Measurements from ENCODE around the gene HEXIM1.

Gene HEXIM1, protein sequence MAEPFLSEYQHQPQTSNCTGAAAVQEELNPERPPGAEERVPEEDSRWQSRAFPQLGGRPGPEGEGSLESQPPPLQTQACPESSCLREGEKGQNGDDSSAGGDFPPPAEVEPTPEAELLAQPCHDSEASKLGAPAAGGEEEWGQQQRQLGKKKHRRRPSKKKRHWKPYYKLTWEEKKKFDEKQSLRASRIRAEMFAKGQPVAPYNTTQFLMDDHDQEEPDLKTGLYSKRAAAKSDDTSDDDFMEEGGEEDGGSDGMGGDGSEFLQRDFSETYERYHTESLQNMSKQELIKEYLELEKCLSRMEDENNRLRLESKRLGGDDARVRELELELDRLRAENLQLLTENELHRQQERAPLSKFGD

DNA sequence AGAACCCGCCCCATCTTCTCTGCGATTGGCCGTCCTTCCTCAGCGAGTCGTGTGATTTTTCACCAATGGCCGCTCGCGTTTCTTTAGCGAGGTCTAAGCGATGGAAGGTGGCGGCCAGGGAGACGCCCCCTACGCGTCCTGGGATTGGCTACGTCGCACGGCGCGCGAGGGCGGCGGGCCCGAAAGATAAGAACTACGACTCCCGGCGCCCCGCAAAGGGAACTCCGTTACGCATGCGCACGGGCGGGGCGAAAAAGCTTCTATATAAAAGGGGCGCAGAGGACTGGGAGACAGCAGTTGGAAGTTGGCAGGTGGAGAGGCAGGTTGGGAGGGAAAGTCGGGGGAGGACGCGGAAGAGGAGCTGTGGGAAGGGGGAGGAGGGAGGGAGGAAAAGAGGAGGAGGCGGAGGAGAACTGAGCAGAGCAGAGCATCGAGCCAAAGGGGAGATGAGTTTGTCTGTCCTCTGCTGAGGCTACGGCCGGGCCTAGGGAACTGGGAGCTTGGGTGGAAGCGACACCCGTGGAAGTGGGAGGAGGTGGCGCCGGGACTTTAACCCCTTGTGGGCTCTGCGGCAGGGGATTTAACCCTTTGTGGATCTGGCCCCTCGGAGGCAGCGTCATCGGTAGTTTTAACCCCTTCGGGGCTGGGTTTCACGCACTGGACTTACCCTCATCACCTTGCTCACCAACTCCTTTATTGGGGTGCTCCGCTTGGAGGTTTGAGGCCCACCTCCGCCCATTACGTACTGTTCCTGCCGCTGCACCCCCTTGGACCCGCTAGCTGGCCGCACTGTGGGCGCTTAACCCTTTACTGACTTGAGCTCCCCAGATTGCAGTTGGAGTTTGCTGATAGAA lies at the start of gene HEXIM1:
TSS of gene HEXIM1 (plus strand) at position 293 of the 854 bp plus-strand sequence. CDS start 716 bp downstream, outside the sequence.
- peak; percentile 99 for DNase-seq

DNA sequence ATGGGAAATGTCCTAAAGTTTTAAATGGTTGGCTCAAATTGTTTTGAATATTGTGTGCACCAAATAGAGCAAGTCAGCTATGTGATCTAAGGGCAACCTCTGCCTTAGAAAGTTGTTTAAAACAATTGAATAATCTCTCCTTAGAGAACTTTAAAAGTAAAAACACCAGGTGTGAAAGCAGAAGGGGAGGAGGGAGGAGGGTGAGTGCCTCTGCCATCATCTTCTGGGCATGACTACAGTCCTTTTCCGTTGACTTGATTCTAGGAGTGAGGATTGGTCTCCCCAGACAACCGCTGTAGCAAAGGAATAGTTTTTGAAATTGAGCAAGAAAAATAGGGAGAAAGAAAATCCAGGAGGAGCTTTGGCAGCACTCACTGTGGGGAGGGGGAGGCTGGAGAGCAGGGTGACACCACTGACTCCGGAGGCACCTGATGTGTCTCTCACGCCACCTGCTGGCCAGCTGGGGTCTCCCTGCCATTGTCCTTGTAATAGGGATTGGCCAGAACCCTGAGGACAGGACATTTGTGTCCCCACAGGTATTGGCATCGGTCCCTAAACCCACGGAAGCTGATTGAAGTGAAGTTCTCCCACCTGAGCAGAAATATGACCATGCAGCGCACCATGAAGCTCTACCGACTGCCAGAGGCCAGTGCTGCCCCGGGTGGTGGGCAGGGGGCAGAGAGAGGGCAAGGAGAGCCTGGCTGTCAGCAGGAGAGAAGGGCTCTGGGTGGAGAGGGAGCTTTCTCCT lies 49.2 kb upstream of the HEXIM1 start:
- DNase-seq = peak; percentile 56

DNA sequence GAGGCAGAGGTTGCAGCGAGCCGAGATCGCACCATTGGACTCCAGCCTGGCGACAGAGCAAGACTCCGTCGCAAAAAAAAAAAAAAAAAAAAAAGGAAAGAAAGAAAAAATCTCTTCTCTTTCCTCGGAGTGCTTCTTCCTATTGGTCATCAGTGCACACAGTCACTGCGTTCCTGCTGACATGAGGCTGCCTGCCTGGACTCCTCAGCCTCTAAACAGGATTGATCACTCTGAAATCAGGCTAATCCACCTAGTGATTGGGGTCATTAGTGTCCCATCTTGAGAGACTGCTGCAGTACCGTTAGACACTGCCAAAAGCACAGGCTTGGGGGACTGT lies 46.8 kb upstream of the HEXIM1 start:
- DNase-seq = no peak

DNA sequence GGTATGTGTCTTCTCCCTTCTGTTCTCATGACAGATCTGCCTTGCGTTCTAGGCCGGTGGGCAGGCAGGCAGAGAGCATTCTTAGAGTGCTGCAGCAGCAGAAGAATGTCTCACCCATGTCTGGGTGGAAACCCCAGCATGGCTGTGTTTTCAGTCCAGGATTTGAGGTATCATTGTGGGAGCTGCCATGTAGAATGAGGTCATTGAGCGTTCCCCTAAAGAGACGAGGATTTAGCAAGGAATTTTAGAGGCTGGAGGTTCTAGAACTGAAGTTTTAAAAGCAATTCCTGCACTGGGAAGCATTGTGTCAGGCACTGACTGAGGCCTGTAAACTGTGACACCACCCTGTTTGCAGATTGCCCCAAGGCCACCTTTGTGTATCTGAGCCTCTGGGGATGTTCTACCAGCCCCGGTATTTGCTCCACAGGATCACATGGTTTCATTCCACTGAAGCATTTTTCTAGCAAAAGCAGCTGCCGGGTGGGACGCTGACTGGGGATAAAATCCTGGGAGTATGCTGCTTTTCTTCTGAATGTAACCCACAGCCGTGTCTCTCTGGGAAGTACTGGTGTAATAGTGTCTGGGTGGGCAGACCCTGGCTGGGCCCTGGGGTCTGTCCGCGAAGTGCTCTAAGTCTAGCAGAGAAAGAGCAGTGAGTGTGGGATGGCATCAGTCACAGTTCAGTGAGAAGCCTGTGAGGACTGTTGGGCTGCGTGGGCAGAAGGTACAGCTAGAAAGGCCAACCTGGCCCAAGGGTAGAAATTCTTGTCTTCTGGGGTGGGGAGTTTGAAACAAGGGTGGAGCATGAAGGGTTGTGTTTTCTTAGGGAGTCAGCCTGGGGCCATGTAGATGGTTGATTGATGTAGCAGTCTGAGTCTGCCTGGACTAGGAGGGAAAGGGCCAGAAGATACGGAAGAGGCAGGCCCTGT lies 46.1 kb upstream of the HEXIM1 start:
- DNase-seq = no peak

DNA sequence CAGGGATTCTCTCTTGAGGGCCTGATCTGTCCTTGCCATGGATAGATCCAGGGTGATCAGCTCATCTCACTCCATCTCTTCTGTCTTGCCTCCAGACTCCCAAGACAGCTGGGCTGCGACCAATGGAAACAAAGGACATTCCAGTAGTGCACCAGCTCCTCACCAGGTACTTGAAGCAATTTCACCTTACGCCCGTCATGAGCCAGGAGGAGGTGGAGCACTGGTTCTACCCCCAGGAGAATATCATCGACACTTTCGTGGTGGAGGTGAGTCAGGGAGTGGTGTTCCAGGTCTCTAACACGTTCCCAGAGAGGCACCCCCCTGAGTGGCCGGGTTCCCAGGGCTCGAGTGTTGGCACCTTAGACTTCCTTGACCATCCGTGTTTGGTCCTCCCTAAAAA lies 45.4 kb upstream of the HEXIM1 start:
- DNase-seq = no peak

DNA sequence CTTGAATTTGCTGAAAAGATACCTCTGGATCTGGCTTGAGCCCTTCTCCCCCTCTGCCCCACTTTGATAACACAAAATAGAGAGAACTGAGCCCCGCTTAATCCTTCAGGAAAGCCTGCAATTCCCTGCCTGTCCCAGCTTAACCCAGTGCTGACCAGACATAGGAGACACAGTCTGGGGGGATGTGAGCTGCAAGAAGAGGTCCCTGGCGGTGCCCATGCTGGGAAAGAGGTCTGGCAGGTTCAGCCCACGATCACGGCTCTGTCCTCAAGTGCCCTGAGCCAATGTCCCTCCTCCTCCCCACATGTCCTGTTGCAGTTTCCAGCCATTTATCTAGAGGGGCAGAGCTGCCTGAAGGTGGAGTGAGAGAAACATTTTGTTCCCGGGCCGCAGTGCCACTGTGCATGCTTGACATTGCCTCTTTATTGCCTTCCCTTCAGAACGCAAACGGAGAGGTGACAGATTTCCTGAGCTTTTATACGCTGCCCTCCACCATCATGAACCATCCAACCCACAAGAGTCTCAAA lies 44.9 kb upstream of the HEXIM1 start:
- DNase-seq = no peak

DNA sequence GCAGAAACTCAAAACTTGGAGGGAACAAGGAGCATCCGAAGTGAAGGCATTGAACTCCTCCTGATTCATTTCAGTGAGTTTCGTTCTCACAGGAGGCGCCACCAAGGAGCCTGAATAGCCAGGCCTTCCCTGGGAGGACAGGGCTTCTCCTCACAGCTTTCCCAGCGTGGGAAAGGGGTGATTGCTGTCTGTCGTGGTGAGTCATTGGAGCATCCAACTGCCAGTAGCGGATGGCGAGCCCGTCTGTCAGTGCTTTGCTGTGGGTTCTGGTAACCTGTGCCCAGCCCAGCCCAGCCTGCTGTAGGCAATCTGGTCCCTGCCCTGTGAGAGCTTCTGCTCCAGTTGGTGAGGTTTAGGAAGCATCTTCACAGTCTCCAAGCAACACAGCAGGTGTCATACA lies 44.2 kb upstream of the HEXIM1 start:
- no peak for DNase-seq

DNA sequence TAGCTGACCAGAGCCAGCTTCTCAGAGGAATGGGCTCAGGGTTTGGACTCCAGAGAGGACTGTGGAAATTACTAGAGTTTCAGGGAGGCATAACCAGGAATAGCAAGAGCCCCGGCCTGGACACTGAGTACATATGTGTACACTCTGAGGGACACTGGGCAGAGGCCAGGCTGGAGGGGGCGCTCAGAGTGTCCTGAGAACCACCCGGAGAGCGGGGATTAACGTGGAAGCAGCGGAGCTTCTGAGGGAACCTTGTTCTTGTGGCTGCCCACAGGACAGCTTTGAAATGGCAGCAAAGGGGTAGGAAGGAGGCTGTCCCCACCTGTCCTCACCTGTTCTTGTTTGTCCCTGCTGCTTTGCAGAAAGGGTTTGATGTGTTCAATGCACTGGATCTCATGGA lies 43.8 kb upstream of the HEXIM1 start:
- no peak for DNase-seq

DNA sequence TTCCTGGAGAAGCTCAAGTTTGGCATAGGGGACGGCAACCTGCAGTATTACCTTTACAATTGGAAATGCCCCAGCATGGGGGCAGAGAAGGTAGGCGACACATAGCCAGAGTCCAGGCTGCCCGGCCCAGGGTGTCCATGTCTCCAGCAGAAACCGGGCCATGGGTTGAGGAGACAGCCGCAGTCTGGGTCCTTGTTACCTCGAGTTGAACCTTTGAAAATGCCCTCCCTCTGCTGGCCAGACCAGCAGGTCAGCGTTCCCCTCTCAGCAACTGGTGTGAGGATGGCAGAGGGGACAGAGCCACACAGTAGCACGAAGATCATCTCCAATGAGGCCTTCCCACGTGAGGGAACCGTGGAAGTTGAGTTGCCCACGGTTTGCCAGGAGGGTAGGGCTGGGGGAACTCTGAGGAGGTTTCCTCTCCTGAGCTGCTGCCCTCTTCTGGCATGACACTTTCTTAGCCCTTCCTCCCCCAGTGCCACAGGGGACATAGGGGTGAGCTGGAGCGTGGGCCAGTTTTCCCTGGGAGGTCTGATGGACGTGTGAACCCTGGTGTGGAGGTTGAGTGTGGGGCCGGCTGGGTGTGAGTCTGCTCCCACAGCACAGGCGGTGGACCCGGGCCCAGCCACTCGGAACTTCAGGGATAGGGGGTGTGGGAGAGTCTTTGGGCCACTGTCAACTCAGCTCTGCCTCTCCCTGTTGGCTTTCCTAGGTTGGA lies 43.2 kb upstream of the HEXIM1 start:
- DNase-seq = no peak

DNA sequence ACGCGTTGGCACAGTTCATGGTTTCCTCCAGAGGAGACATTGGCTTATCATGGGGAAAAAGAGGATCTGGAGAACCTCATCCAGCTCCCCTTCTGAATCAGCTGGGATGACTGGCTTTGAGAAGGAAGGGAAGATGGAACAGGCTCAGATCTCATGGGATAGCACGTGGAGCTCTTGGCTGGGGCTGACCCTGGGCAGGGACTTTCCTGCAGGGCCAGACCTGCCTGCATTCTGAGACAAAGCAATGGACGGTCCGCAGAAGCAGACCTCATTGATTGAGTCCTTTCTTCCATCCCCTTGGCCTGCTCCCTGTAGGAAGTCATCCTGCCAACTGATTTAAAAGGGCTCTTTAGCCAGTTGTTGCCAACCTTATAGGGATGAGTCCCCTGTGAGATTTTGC lies 42.2 kb upstream of the HEXIM1 start:
- no peak for DNase-seq

DNA sequence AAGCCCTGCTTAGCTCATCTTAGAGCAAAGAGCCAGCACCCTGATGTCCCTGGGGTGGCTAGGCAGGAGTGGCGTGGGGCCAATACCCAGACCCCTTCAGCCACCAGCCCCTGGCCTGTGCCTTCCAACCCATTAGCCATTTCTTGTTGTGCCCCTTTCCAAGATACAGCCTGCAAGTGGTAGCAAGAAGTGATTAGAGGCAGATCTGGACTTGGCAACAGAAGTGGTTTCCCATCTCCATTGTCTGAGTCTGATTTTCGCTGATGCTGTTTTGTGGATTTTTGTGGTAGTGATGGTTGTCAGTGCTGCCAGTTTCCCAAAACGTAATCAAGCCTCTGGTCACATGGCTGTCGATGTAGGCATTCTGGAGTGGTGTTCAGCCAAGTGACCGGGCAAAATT lies 41.7 kb upstream of the HEXIM1 start:
- no peak for DNase-seq

DNA sequence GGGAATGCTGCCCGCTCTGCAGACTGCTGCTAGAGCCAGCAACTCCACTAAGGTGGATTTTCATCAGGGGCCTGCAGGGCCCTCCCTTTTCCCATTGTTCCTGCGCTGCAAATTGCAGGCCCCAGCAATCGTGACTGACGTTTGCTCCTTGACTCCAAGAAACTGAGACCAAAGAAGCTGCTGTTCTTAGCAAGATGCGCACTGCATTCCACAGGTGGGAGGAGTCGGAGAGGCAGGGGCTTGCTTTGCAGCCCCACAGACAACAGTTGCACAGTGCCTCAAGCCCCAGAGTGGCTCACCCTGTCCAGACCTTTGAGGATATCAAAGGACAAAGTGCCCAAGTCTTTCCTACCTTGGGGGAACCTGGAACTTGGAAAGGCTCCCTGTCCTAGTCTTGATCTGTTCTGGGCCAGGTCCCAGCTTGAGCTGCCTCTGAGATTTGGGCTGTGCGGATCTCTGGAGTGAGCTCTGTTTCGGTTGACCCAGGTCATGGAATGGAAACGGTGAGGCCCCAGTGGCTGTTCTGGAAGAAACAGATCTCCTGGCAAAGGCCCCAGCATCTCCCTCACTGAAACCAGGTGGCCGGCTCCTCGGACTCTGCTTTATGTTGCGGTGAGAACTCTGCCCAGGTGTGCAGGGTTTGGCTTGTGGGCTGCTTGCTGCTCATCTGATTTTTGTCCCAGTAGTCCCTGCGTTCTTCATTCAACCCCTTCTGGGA lies 40.8 kb upstream of the HEXIM1 start:
- DNase-seq = no peak

DNA sequence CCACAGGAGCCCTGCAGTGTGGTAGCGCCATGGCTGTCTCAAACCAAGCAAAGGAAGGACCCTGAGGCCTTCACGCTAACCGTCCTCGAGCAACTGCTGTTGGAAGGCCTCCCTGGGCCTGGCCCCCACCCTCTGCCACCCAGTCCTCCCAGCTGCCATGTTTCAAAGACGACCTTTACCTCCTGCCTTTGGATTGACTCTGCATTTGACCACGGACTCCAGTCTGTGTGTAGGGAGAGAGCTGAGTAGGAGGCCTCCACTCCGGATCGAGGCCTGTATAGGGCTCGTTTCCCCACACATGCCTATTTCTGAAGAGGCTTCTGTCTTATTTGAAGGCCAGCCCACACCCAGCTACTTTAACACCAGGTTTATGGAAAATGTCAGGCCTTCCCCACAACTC lies 40.2 kb upstream of the HEXIM1 start:
- no peak for DNase-seq

DNA sequence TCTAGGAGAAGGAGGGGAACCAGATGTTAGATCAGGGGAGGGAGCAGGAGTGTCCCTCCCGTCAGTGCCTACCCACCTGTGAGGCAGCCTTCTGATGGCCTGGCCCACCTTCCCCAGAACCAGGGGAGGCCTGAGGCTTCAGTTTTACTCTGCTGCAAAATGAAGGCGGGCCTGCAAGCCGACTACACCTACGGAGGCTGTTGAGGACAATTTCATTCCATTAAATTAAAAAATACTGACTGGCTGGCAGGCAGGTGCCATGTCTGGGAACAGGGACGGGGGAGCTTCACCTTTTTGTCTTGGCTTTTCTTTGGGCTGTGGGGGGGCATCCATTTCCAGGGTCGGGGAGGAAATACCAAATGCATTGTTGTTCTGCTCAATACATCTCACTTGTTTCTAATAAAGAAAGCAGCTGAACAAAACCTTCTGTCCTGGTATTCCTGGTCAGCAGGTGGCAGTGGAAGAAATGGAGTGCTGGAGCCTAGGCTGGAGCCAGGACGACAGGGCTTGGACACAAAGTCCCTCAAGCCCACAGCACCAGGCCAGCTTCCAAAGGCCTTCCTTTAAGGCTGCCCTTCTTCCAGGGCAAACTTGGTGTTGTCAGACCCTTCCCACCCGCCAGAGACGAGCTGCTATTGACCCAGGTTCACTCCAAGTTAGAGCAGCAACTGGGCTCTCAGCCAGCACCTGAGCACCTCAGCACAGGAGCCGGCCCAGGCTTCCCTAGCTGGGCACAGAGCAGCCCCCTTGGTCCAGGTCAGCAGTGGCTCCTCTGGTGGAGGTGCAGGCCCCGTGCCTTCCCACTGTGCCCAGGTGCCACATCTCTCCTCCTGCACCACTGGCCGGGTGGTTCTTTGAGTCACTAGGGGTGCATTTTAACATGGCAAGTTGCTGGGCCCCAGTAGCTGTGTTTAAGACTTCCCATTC lies 39.4 kb upstream of the HEXIM1 start:
- DNase-seq = no peak

DNA sequence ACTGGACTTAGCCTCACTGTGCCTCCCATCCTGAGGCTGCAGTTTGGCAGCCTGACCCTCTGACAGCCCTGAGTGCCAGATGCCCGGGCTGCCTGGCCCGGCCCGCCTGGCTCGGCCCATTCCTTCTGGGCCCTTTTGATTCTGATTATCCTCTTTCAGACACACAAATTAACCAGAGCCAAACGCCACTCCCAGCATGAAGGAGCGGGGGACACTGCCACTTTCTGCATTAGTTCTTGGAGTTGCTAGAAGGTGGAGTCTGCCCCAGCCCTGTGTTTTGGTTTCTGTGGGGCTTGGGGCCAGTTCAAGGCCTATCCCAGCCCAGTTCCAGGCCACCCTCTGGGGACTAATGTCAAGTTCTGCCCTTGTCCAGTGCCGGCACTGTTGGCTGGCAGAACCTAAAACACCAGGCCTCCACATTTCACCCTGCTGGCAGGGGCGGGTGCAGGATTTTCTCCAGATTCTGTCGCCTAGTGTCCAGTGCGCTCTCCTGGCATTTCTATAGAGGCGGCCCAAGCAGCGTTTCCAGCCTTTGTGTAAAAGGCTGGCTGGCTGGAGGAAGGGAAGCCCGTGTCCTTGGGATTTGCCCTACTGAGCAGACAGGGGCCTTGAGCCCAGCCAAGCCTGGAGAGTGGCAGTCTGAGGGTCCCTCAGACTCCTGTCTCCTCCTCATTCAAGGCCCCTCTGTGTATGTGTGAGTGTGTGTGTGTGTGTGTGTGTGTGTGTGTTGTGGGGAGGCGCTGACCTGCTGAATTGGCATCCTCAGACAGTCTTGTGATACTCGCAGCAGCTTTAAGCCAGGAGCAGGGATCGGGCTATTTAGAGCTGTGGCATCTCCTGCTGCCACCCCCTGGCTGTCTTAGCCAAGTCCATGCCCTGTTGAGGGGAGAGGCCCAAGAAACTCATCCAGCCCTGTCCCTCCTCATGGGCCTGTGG lies 37.3 kb upstream of the HEXIM1 start:
- DNase-seq = no peak

DNA sequence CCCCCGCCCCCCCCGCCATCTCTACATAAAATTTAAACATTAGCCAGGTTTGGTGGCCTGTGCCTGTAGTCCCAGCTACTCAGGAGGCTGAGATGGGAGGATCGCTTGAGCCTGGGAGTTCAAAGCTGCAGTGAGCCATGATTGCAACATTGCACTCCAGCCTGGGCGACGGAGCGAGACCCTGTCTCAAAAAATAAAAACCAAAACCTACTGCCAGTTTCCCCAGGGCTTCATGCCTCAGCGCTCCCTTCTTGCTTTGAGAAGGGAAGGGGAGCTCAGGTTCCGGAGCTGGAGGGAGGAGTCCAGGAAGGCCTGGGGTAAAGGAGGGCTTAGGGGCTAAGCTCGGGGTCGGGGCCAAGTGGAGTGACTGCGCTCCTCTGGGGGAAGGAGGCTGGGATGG lies 36.4 kb upstream of the HEXIM1 start:
- no peak for DNase-seq

DNA sequence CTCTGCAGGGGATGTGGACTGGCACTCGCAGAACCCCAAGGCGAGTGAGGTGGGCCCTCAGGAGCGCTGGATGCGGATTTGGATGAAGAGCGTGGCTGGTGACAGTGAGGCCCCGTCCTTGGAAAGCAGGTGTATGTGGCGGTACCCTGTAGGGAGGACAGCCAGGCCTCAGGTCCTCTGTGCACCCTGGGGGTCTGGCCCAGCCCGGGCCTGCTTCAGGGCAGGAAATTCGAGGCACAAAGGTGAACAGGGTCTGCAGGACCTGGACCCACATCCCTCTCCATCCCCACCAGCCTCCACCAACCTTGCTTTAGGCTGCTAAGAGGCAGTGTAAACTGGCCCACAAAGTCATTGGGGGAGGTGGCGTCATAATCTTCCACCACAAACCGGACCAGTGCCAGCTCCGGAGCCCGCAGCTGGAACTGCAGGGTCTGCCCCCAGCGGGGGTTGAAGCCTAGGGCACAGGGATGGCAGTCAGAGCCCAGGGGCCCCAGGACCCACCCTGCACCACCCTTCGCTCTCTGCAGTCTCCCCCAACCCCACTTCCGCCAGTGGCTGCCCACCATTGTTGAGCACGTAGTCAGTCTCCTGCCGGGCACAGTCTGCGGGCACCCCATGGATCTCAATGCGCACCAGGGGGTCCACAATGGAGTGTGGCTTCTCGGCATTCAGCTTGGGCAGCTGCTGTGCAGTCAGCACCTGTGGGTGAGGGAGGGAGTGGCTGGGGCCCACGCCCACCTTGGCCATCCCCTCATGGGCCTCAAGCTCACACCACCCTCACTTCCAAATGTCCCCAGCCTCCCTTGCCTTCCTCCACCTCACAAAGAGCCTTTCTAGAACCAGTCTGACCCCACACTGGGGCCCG lies 35.5 kb upstream of the HEXIM1 start:
- DNase-seq = no peak

DNA sequence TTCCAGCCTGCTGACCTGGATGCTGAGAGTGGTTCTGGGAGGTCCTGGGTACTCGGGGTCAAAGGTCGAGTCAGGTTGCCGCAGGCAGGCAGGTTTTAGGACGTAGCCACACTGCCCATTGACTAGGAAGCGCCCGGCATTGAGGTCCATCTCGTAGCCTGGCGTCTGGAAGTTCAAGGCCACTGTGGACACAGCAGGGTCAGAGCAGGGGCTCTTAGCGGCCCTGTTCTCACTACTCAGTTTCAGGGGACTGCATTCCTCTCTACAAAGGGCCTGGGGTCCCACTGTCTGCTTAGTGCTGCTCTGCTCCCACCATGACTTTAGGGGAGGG lies 34.9 kb upstream of the HEXIM1 start:
- no peak for DNase-seq

Data from NCI-H510A (cell line).